H9 (cell line): Measurements from ENCODE around the gene LRIG1. TPM values are rescaled to one million over a fixed set of nuclear protein-coding genes. Genes with fewer than 3 reads are reported as not detected.

ENCODE experiments used
- DNase-seq: peaks from one replicate; pipeline ENCODE4 v3.0.0-alpha.2; 2017
- H2AFZ ChIP-seq: one replicate; pipeline ENCODE4 v1.6.1; 2013; ENCODE audit warnings: mild to moderate bottlenecking, low read length, control low read depth, moderate library complexity
- H2AK5ac ChIP-seq: 2 replicates; pipeline ENCODE4 v1.6.1; 2013; ENCODE audit warnings: low read length, control low read depth, mixed read lengths; ENCODE audit not compliant: insufficient read length
- H2BK120ac ChIP-seq: one replicate; pipeline ENCODE4 v1.6.1; 2013; ENCODE audit warnings: low read depth, mild to moderate bottlenecking, low read length, control low read depth, inconsistent platforms; ENCODE audit not compliant: poor library complexity, severe bottlenecking
- H2BK12ac ChIP-seq: 2 replicates; pipeline ENCODE4 v1.6.1; 2013; ENCODE audit warnings: low read length, control low read depth, mixed read lengths, low read depth; ENCODE audit not compliant: insufficient read length
- H2BK15ac ChIP-seq: 2 replicates; pipeline ENCODE4 v1.6.1; 2013; ENCODE audit warnings: low read depth, low read length, control low read depth
- H2BK20ac ChIP-seq: one replicate; pipeline ENCODE4 v1.6.1; 2013; ENCODE audit warnings: low read depth, mild to moderate bottlenecking, low read length, control low read depth, inconsistent platforms; ENCODE audit not compliant: poor library complexity, severe bottlenecking
- H2BK5ac ChIP-seq: 2 replicates; pipeline ENCODE4 v1.6.1; 2013; ENCODE audit warnings: low read length, control low read depth, mixed read lengths; ENCODE audit not compliant: insufficient read length
- H3K14ac ChIP-seq: 2 replicates; pipeline ENCODE4 v1.6.1; 2013; ENCODE audit warnings: low read length, control low read depth; ENCODE audit not compliant: insufficient read depth
- H3K18ac ChIP-seq: 2 replicates; pipeline ENCODE4 v1.6.1; 2013; ENCODE audit warnings: low read depth, mild to moderate bottlenecking, mixed read lengths, low read length, control low read depth; ENCODE audit not compliant: insufficient read length
- H3K23ac ChIP-seq: 2 replicates; pipeline ENCODE4 v1.6.1; 2013; ENCODE audit warnings: low read length, control low read depth, mixed read lengths, low read depth; ENCODE audit not compliant: insufficient read length
- H3K23me2 ChIP-seq: 2 replicates; pipeline ENCODE4 v1.6.1; 2013; ENCODE audit warnings: low read depth, mild to moderate bottlenecking, mixed read lengths, low read length, control low read depth; ENCODE audit not compliant: insufficient read length, poor library complexity, severe bottlenecking
- H3K27ac ChIP-seq: 2 replicates; pipeline ENCODE4 v1.5.1; 2013; ENCODE audit warnings: low read length, control low read depth, mixed read lengths, low read depth; ENCODE audit not compliant: insufficient read length
- H3K27me3 ChIP-seq: 2 replicates; pipeline ENCODE4 v1.6.1; 2013; ENCODE audit warnings: low read length, control low read depth, inconsistent platforms; ENCODE audit not compliant: insufficient read depth
- H3K4ac ChIP-seq: 2 replicates; pipeline ENCODE4 v1.6.1; 2013; ENCODE audit warnings: low read depth, mild to moderate bottlenecking, control low read depth, inconsistent platforms, low read length, moderate library complexity
- H3K4me1 ChIP-seq: 2 replicates; pipeline ENCODE4 v1.6.1; 2013; ENCODE audit warnings: low read length, control low read depth, inconsistent platforms; ENCODE audit not compliant: insufficient read depth
- H3K4me2 ChIP-seq: 2 replicates; pipeline ENCODE4 v1.6.1; 2013; ENCODE audit warnings: low read length, control low read depth, mixed read lengths; ENCODE audit not compliant: insufficient read length, insufficient read depth
- H3K56ac ChIP-seq: 2 replicates; pipeline ENCODE4 v1.6.1; 2013; ENCODE audit warnings: low read depth, mild to moderate bottlenecking, mixed read lengths, low read length, control low read depth; ENCODE audit not compliant: insufficient read length
- H3K79me1 ChIP-seq: 2 replicates; pipeline ENCODE4 v1.6.1; 2013; ENCODE audit warnings: low read depth, mild to moderate bottlenecking, moderate library complexity, low read length, control low read depth, inconsistent platforms; ENCODE audit not compliant: insufficient read depth, poor library complexity, severe bottlenecking
- H3K79me2 ChIP-seq: 2 replicates; pipeline ENCODE4 v1.6.1; 2013; ENCODE audit warnings: low read length, control low read depth, inconsistent platforms; ENCODE audit not compliant: insufficient read depth
- H3K9ac ChIP-seq: 2 replicates; pipeline ENCODE4 v1.6.1; 2013; ENCODE audit warnings: low read length, control low read depth, mixed read lengths; ENCODE audit not compliant: insufficient read length; ENCODE audit errors: extremely low read depth
- H3K9me3 ChIP-seq: one replicate; pipeline ENCODE4 v1.6.1; 2013; ENCODE audit warnings: low read depth, low read length, inconsistent platforms; ENCODE audit not compliant: control insufficient read depth
- H3T11ph ChIP-seq: one replicate; pipeline ENCODE4 v1.6.1; 2013; ENCODE audit warnings: mild to moderate bottlenecking, low read length, control low read depth, inconsistent platforms
- H4K20me1 ChIP-seq: one replicate; pipeline ENCODE4 v1.6.1; 2013; ENCODE audit not compliant: control insufficient read depth, insufficient read length, insufficient read depth
- H4K5ac ChIP-seq: 2 replicates; pipeline ENCODE4 v1.6.1; 2013; ENCODE audit warnings: low read depth, mild to moderate bottlenecking, mixed read lengths, low read length, control low read depth; ENCODE audit not compliant: insufficient read length
- H4K8ac ChIP-seq: replicated peaks from 2 replicates; pipeline ENCODE4 v1.6.1; 2013; ENCODE audit warnings: low read length, control low read depth, mixed read lengths, low read depth; ENCODE audit not compliant: insufficient read length
- H4K91ac ChIP-seq: 2 replicates; pipeline ENCODE4 v1.6.1; 2013; ENCODE audit warnings: low read depth, mild to moderate bottlenecking, moderate library complexity, mixed read lengths, low read length, control low read depth; ENCODE audit not compliant: insufficient read length
- H3K27ac Mint-ChIP-seq, 3 experiments: 2 replicates in 2 of 3; 3 replicates in 1 of 3; pipeline ENCODE4 v1.8.0; 2020 to 2021; ENCODE audit warnings: mixed read lengths in 3 of 3, mild to moderate bottlenecking in 1 of 3, moderate library complexity in 1 of 3
- H3K27me3 Mint-ChIP-seq: 2 replicates; pipeline ENCODE4 v1.8.0; 2021; ENCODE audit warnings: low read depth, mild to moderate bottlenecking, moderate library complexity, mixed read lengths
- H3K36me3 Mint-ChIP-seq, 3 experiments: 2 replicates in 2 of 3; 3 replicates in 1 of 3; pipeline ENCODE4 v1.8.0; 2020 to 2021; ENCODE audit warnings: low read depth in 3 of 3, mixed read lengths in 3 of 3; ENCODE audit not compliant: insufficient read depth in 1 of 3
- H3K4me1 Mint-ChIP-seq, 2 experiments: 2 replicates each; pipeline ENCODE4 v1.8.0; 2020; ENCODE audit warnings: mixed read lengths in 2 of 2
- H3K4me3 Mint-ChIP-seq, 2 experiments: 2 replicates in 1 of 2; 3 replicates in 1 of 2; pipeline ENCODE4 v1.8.0; 2020 to 2021; ENCODE audit warnings: mild to moderate bottlenecking in 2 of 2, mixed read lengths in 2 of 2, moderate library complexity in 1 of 2
- H3K9me3 Mint-ChIP-seq, 2 experiments: 2 replicates in 1 of 2; 3 replicates in 1 of 2; pipeline ENCODE4 v1.8.0; 2020; ENCODE audit warnings: mild to moderate bottlenecking in 2 of 2, mixed read lengths in 2 of 2, moderate library complexity in 1 of 2
- WGBS: extraction: QIAGEN DNeasy Blood & Tissue Kit; methylation state at CpG from one replicate; pipeline ENCODE4 v1.1.7; 2013; ENCODE audit warnings: missing lambda C conversion rate, low lambda C conversion rate, mixed read lengths; ENCODE audit not compliant: insufficient read length; ENCODE audit errors: extremely low coverage; 5-methylcytosine and 5-hydroxymethylcytosine counted together
- total RNA-seq: library from RNA; stranded (reverse); gene quantifications from 2 replicates; pipeline ENCODE4 v1.2.1, GENCODE V29; 2021
- TF ChIP-seq, protein P1 (sequence below): fragments of 200-600 bp; sonication (generic); conservative IDR thresholded peaks from 3 replicates; pipeline ENCODE4 v1.8.0; 2021; ENCODE audit warnings: antibody characterized with exemption, mild to moderate bottlenecking

LRIG1 gene
- total RNA-seq, 1 experiment from 2014 or later: 70.3 TPM

- H3K79me2 ChIP-seq: peaks cover 17% of the 10 kb centered on the region; the same call in 1 of the 2 replicates
- peak overlapping the region; percentile 36 to 72 (median 39); a peak in 5 of 7 replicates for H3K27ac Mint-ChIP-seq
- H3K9ac ChIP-seq: no peak overlapping the region
- no peaks in the 10 kb centered on the region for H3K27me3 Mint-ChIP-seq
- no peaks in the 10 kb centered on the region for H3K23me2 ChIP-seq
- peaks cover 30 to 41% of the 10 kb centered on the region in 2 experiments for H3K4me1 Mint-ChIP-seq
- no peak overlapping the region for H3K14ac ChIP-seq
- H3K4ac ChIP-seq: no peak overlapping the region
- H3K18ac ChIP-seq: no peak overlapping the region
- no peaks in the 10 kb centered on the region for H4K20me1 ChIP-seq
- no CpG with 5 or more reads among the region's 14 CpGs for WGBS
- no peak overlapping the region for H3K27ac ChIP-seq
- H3K4me1 ChIP-seq: peaks cover 5% of the 10 kb centered on the region; the same call in 1 of the 2 replicates
- H2AK5ac ChIP-seq: no peak overlapping the region
- no peaks in the 10 kb centered on the region for H3K27me3 ChIP-seq
- H3K9me3 ChIP-seq: peaks cover 10% of the 10 kb centered on the region
- no peak overlapping the region for H3K23ac ChIP-seq
- H4K91ac ChIP-seq: no peak overlapping the region
- H3K36me3 Mint-ChIP-seq: peaks cover 81 to 95% (median 86%) of the 10 kb centered on the region in 3 experiments
- H3K79me1 ChIP-seq: peaks cover 5% of the 10 kb centered on the region
- no peak overlapping the region for H2BK120ac ChIP-seq
- TF ChIP-seq, protein P1, sequence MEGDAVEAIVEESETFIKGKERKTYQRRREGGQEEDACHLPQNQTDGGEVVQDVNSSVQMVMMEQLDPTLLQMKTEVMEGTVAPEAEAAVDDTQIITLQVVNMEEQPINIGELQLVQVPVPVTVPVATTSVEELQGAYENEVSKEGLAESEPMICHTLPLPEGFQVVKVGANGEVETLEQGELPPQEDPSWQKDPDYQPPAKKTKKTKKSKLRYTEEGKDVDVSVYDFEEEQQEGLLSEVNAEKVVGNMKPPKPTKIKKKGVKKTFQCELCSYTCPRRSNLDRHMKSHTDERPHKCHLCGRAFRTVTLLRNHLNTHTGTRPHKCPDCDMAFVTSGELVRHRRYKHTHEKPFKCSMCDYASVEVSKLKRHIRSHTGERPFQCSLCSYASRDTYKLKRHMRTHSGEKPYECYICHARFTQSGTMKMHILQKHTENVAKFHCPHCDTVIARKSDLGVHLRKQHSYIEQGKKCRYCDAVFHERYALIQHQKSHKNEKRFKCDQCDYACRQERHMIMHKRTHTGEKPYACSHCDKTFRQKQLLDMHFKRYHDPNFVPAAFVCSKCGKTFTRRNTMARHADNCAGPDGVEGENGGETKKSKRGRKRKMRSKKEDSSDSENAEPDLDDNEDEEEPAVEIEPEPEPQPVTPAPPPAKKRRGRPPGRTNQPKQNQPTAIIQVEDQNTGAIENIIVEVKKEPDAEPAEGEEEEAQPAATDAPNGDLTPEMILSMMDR: no peak
- no peak overlapping the region for H3K4me2 ChIP-seq
- H4K8ac ChIP-seq: no peak overlapping the region
- H3K4me3 Mint-ChIP-seq: no peak overlapping the region
- no peak overlapping the region for H2BK20ac ChIP-seq
- H2BK15ac ChIP-seq: no peak overlapping the region
- peaks cover 18 to 23% of the 10 kb centered on the region in 2 experiments for H3K9me3 Mint-ChIP-seq
- H2BK5ac ChIP-seq: no peak overlapping the region
- H3T11ph ChIP-seq: no peak overlapping the region
- no peak overlapping the region for H4K5ac ChIP-seq
- H2AFZ ChIP-seq: no peak overlapping the region
- H3K56ac ChIP-seq: no peak overlapping the region
- DNase-seq: no peak
- H2BK12ac ChIP-seq: no peak overlapping the region
Observed at GRCh38 chr3:66416556-66417304, 84.1 kb downstream of the LRIG1 start.
